WTC11 (cell line): ENCODE measurements around the gene IL12B. TPM values are rescaled to one million over a fixed set of nuclear protein-coding genes. Genes with fewer than 3 reads are reported as not detected.
"Not testable (repeated sequence)": the region's sequence is repeated elsewhere in the genome, so short reads cannot be mapped to it uniquely, and the experiment has no call there.

ENCODE experiments used
- ATAC-seq: fragments of 200-7000 bp; cut with Tn5 transposase; 2 replicates; pipeline ENCODE4 v1.10.0; 2021; ENCODE audit warnings: mild to moderate bottlenecking, moderate library complexity
- CTCF ChIA-PET: fragments of 300-600 bp; sonication (Branson Sonifier 250); formaldehyde crosslinking; loops from one replicate; lab custom pipeline; 2021; ENCODE audit warnings: antibody characterized with exemption; lab: Charles Lee
- POLR2A ChIA-PET: fragments of 350-600 bp; sonication (Branson Sonifier 250); formaldehyde crosslinking; loops from one replicate; lab custom pipeline; 2021; ENCODE audit warnings: antibody characterized with exemption; lab: Charles Lee
- DNase-seq: peaks from one replicate; pipeline ENCODE4 v3.0.0; 2021; ENCODE audit warnings: low spot score
- H3K27ac Mint-ChIP-seq: 2 replicates; pipeline ENCODE4 v1.8.0; 2021; ENCODE audit warnings: mixed read lengths
- H3K27me3 Mint-ChIP-seq: 2 replicates; pipeline ENCODE4 v1.8.0; 2021; ENCODE audit warnings: low read depth, mild to moderate bottlenecking, moderate library complexity, mixed read lengths
- H3K36me3 Mint-ChIP-seq: 2 replicates; pipeline ENCODE4 v1.8.0; 2021; ENCODE audit warnings: mixed read lengths
- H3K4me1 Mint-ChIP-seq: 2 replicates; pipeline ENCODE4 v1.8.0; 2022; ENCODE audit warnings: mixed read lengths
- H3K4me3 Mint-ChIP-seq: 2 replicates; pipeline ENCODE4 v1.8.0; 2021; ENCODE audit warnings: mild to moderate bottlenecking, moderate library complexity, mixed read lengths
- H3K9me3 Mint-ChIP-seq: 2 replicates; pipeline ENCODE4 v1.8.0; 2021; ENCODE audit warnings: mixed read lengths
- CBFB ChIP-seq: sonication (generic); formaldehyde crosslinking; IDR thresholded peaks from 2 replicates; pipeline ENCODE4 v1.8.1; 2022; ENCODE audit warnings: mild to moderate bottlenecking, low read depth, missing genetic modification reagents
- CREB1 ChIP-seq: sonication (generic); formaldehyde crosslinking; IDR thresholded peaks from 2 replicates; pipeline ENCODE4 v1.8.0; 2023; ENCODE audit warnings: mild to moderate bottlenecking, missing genetic modification reagents
- E2F1 ChIP-seq: sonication (generic); formaldehyde crosslinking; IDR thresholded peaks from 2 replicates; pipeline ENCODE4 v1.8.0; 2022; ENCODE audit warnings: mild to moderate bottlenecking, missing genetic modification reagents
- ELF4 ChIP-seq: sonication (generic); formaldehyde crosslinking; IDR thresholded peaks from 2 replicates; pipeline ENCODE4 v1.8.1; 2022; ENCODE audit warnings: low read depth, mild to moderate bottlenecking, moderate library complexity, missing genetic modification reagents
- ESRRA ChIP-seq: sonication (generic); formaldehyde crosslinking; IDR thresholded peaks from 2 replicates; pipeline ENCODE4 v1.8.1; 2022; ENCODE audit warnings: mild to moderate bottlenecking, missing genetic modification reagents, borderline replicate concordance
- FOXJ3 ChIP-seq: sonication (generic); formaldehyde crosslinking; IDR thresholded peaks from 2 replicates; pipeline ENCODE4 v1.9.0; 2021; ENCODE audit warnings: missing genetic modification reagents, mild to moderate bottlenecking, borderline replicate concordance
- FOXP1 ChIP-seq: sonication (generic); formaldehyde crosslinking; IDR thresholded peaks from 2 replicates; pipeline ENCODE4 v1.8.0; 2022; ENCODE audit warnings: missing genetic modification reagents, mild to moderate bottlenecking, moderate library complexity, borderline replicate concordance
- GABPB1 ChIP-seq: sonication (generic); formaldehyde crosslinking; IDR thresholded peaks from 2 replicates; pipeline ENCODE4 v1.8.1; 2023; ENCODE audit warnings: mild to moderate bottlenecking, missing genetic modification reagents
- MXD4 ChIP-seq: fragments of 250-450 bp; sonication (Bioruptor Pico); IDR thresholded peaks from 2 replicates; pipeline ENCODE4 v1.8.0; 2021; ENCODE audit warnings: mild to moderate bottlenecking, moderate library complexity, borderline replicate concordance
- NFATC4 ChIP-seq: fragments of 250-450 bp; sonication (Bioruptor Pico); IDR thresholded peaks from 2 replicates; pipeline ENCODE4 v1.9.0; 2021; ENCODE audit warnings: mild to moderate bottlenecking
- NR1H2 ChIP-seq: sonication (generic); formaldehyde crosslinking; IDR thresholded peaks from 2 replicates; pipeline ENCODE4 v1.9.0; 2021; ENCODE audit warnings: mild to moderate bottlenecking, moderate library complexity, missing genetic modification reagents
- OVOL2 ChIP-seq: fragments of 250-450 bp; sonication (Bioruptor Pico); IDR thresholded peaks from 2 replicates; pipeline ENCODE4 v1.9.0; 2021; ENCODE audit warnings: mild to moderate bottlenecking, borderline replicate concordance
- PRDM15 ChIP-seq: sonication (generic); formaldehyde crosslinking; IDR thresholded peaks from 2 replicates; pipeline ENCODE4 v1.8.0; 2022; ENCODE audit warnings: missing genetic modification reagents
- SMAD4 ChIP-seq: sonication (generic); formaldehyde crosslinking; IDR thresholded peaks from 2 replicates; pipeline ENCODE4 v1.8.0; 2022; ENCODE audit warnings: mild to moderate bottlenecking, missing genetic modification reagents
- SOX15 ChIP-seq: fragments of 250-450 bp; sonication (Bioruptor Pico); IDR thresholded peaks from 2 replicates; pipeline ENCODE4 v1.9.0; 2021; ENCODE audit warnings: mild to moderate bottlenecking
- SP1 ChIP-seq: sonication (generic); formaldehyde crosslinking; conservative IDR thresholded peaks from 2 replicates; pipeline ENCODE4 v1.8.1; 2022; ENCODE audit warnings: missing genetic modification reagents
- TEAD1 ChIP-seq: sonication (generic); formaldehyde crosslinking; IDR thresholded peaks from 2 replicates; pipeline ENCODE4 v1.8.0; 2022; ENCODE audit warnings: mild to moderate bottlenecking, missing genetic modification reagents
- TEAD4 ChIP-seq: sonication (generic); formaldehyde crosslinking; IDR thresholded peaks from 2 replicates; pipeline ENCODE4 v1.8.0; 2022; ENCODE audit warnings: mild to moderate bottlenecking, missing genetic modification reagents
- USF1 ChIP-seq: sonication (generic); formaldehyde crosslinking; IDR thresholded peaks from 2 replicates; pipeline ENCODE4 v1.8.0; 2022; ENCODE audit warnings: mild to moderate bottlenecking, missing genetic modification reagents
- ZBTB21 ChIP-seq: sonication (generic); formaldehyde crosslinking; IDR thresholded peaks from 2 replicates; pipeline ENCODE4 v1.8.1; 2023; ENCODE audit warnings: mild to moderate bottlenecking, missing genetic modification reagents, borderline replicate concordance
- ZNF281 ChIP-seq: sonication (generic); formaldehyde crosslinking; IDR thresholded peaks from 2 replicates; pipeline ENCODE4 v1.8.0; 2023; ENCODE audit warnings: mild to moderate bottlenecking, missing genetic modification reagents
- ZNF423 ChIP-seq: fragments of 250-450 bp; sonication (Bioruptor Pico); IDR thresholded peaks from 2 replicates; pipeline ENCODE4 v2.1.2; 2022; ENCODE audit warnings: mild to moderate bottlenecking, moderate library complexity
- ZNF512 ChIP-seq: sonication (generic); formaldehyde crosslinking; IDR thresholded peaks from 2 replicates; pipeline ENCODE4 v1.8.1; 2022; ENCODE audit warnings: missing genetic modification reagents, borderline replicate concordance
- total RNA-seq: library from RNA; stranded (reverse); gene quantifications from 3 replicates; pipeline ENCODE4 v1.2.3, GENCODE V29; 2021

IL12B gene
- total RNA-seq, 1 experiment from 2014 or later = not detected

GRCh38 chr5:159301466-159301865, 28.8 kb downstream of the IL12B start (continued):
- no peak for TF ChIP-seq ZNF512 (CRISPR knock-in tag)
- no peak for TF ChIP-seq CBFB (CRISPR knock-in tag)
- TF ChIP-seq TEAD1 = no peak
- no peak for TF ChIP-seq ZBTB21 (CRISPR knock-in tag)

- DNase-seq, H3K27me3 Mint-ChIP-seq, H3K27ac Mint-ChIP-seq, H3K4me1 Mint-ChIP-seq, ATAC-seq, POLR2A ChIA-PET, CTCF ChIA-PET, H3K4me3 Mint-ChIP-seq: not testable (repeated sequence)
- Mint-ChIP-seq H3K9me3 (peaks cover 58% of the 10 kb centered on the region), H3K36me3 (peaks cover 35% of the 10 kb centered on the region)
These were observed 33.0 kb downstream of the IL12B start for GRCh38 chr5:159297300-159297699.

- DNase-seq (no peak), ATAC-seq (no peak)
- TF ChIP-seq FOXP1 = no peak
- TF ChIP-seq NR1H2 (CRISPR knock-in tag) = no peak
- no peak for TF ChIP-seq ELF4
- TF ChIP-seq USF1 (CRISPR knock-in tag) = no peak
- TF ChIP-seq, all 79 proteins: peak for 0
- peaks cover 3% of the 10 kb centered on the region for H3K27me3 Mint-ChIP-seq
- H3K27ac Mint-ChIP-seq = no peak overlapping the region
- POLR2A ChIA-PET = no interaction called here
- CTCF ChIA-PET = no interaction called here
- peaks cover 4% of the 10 kb centered on the region for H3K4me1 Mint-ChIP-seq
- H3K36me3 Mint-ChIP-seq = peaks cover 23% of the 10 kb centered on the region
- H3K4me3 Mint-ChIP-seq = no peak overlapping the region
- peaks cover 40% of the 10 kb centered on the region for H3K9me3 Mint-ChIP-seq
These were observed 35.4 kb downstream of the IL12B start for GRCh38 chr5:159294921-159295320.

- ATAC-seq = no peak
- TF ChIP-seq NFATC4 (CRISPR knock-in tag) (no peak), SP1 (CRISPR knock-in tag) (no peak), E2F1 (CRISPR knock-in tag) (no peak), ZNF281 (no peak), ZBTB21 (CRISPR knock-in tag) (no peak), ESRRA (CRISPR knock-in tag) (no peak), OVOL2 (CRISPR knock-in tag) (no peak), GABPB1 (CRISPR knock-in tag) (no peak), ZNF423 (no peak), SMAD4 (CRISPR knock-in tag) (no peak), CREB1 (CRISPR knock-in tag) (no peak), MXD4 (CRISPR knock-in tag) (no peak), PRDM15 (no peak), FOXJ3 (CRISPR knock-in tag) (no peak), TEAD4 (no peak), SOX15 (CRISPR knock-in tag) (no peak)
These were observed 39.5 kb downstream of the IL12B start for GRCh38 chr5:159290741-159291140.

More at GRCh38 chr5:159290741-159291140, 39.5 kb downstream of the IL12B start:
- CTCF ChIA-PET = interaction anchor here (1.2 kb wide), 1 partner anchor 26 kb away, joined by 4 read pairs; no protein-coding TSS in a partner anchor
- Mint-ChIP-seq H3K27me3 (no peaks in the 10 kb centered on the region; the same call in 1 of the 2 replicates), H3K9me3 (no peaks in the 10 kb centered on the region), H3K4me1 (peaks cover 4% of the 10 kb centered on the region), H3K4me3 (no peak overlapping the region), H3K27ac (no peak overlapping the region), H3K36me3 (no peaks in the 10 kb centered on the region)
- DNase-seq = no peak
- POLR2A ChIA-PET = no interaction called here
